GM21723 (cell line): ENCODE results near the gene OLFML2B.

Experiments
- ATAC-seq: cut with Tn5 transposase; IDR thresholded peaks from one replicate; pipeline ENCODE4 v1.9.1; 2021; ENCODE audit warnings: mild to moderate bottlenecking, moderate library complexity; ENCODE audit not compliant: unreplicated experiment

Gene OLFML2B

GRCh38 chr1:161981735-161982506, 41.7 kb downstream of the OLFML2B start:
- no peak for ATAC-seq

- ATAC-seq = no peak
These were observed 42.5 kb downstream of the OLFML2B start for GRCh38 chr1:161981126-161981525.

- no peak for ATAC-seq
These were observed 45.5 kb downstream of the OLFML2B start for GRCh38 chr1:161978011-161978790.

- no peak for ATAC-seq
These were observed 49.5 kb downstream of the OLFML2B start for GRCh38 chr1:161973924-161974845.

GRCh38 chr1:161972828-161973227, 50.8 kb downstream of the OLFML2B start:
- no peak for ATAC-seq

- no peak for ATAC-seq
These were observed 53.0 kb downstream of the OLFML2B start for GRCh38 chr1:161970633-161971032.

- ATAC-seq = no peak
These were observed 53.6 kb downstream of the OLFML2B start for GRCh38 chr1:161970036-161970435.

GRCh38 chr1:161966067-161966466, 57.6 kb downstream of the OLFML2B start:
- ATAC-seq = no peak

- peak; percentile 90 for ATAC-seq
These were observed 61.4 kb downstream of the OLFML2B start for GRCh38 chr1:161962091-161962887.

GRCh38 chr1:161958425-161958824, 65.2 kb downstream of the OLFML2B start:
- ATAC-seq = no peak

GRCh38 chr1:161956930-161957329, 66.7 kb downstream of the OLFML2B start:
- ATAC-seq = no peak

- no peak for ATAC-seq
These were observed 67.6 kb downstream of the OLFML2B start for GRCh38 chr1:161956097-161956496.

- ATAC-seq = no peak
These were observed 68.1 kb downstream of the OLFML2B start for GRCh38 chr1:161955606-161956005.

GRCh38 chr1:161954466-161954865, 69.2 kb downstream of the OLFML2B start:
- ATAC-seq = no peak

GRCh38 chr1:161954050-161954449, 69.6 kb downstream of the OLFML2B start:
- ATAC-seq = no peak

GRCh38 chr1:161953256-161953920, 70.3 kb downstream of the OLFML2B start:
- no peak for ATAC-seq

GRCh38 chr1:161952607-161953172, 71.0 kb downstream of the OLFML2B start:
- no peak for ATAC-seq

- no peak for ATAC-seq
These were observed 72.0 kb downstream of the OLFML2B start for GRCh38 chr1:161951646-161952045.

- no peak for ATAC-seq
These were observed 73.3 kb downstream of the OLFML2B start for GRCh38 chr1:161950377-161950776.
